GM13976 (cell line): ENCODE data around the gene SLC13A1.

Experiments
- DNase-seq: peaks from one replicate; pipeline ENCODE4 v3.0.0; 2012; ENCODE audit warnings: low spot score
- CTCF ChIP-seq: IDR thresholded peaks from 2 replicates; pipeline ENCODE4 v1.5.1; 2012; ENCODE audit warnings: borderline replicate concordance, mild to moderate bottlenecking; ENCODE audit not compliant: insufficient read depth; ENCODE audit errors: extremely low read depth, missing control alignments, control extremely low read depth
- in situ Hi-C: fragments of 300-500 bp; cut with MboI; formaldehyde crosslinking; loops from one replicate; pipeline ENCODE4 v1.12.0; 2022; ENCODE audit warnings: low sequenced_read_pairs, mixed read lengths, inconsistent platforms; ENCODE audit not compliant: unreplicated experiment

SLC13A1 gene

GRCh38 chr7:123155571-123155970 lies 44.2 kb downstream of the SLC13A1 start:
- DNase-seq = no peak
- in situ Hi-C loops = no loop called here
- no peak for TF ChIP-seq CTCF

- TF ChIP-seq CTCF = peak; percentile 66
- peak; percentile 13 for DNase-seq
- in situ Hi-C loops = no loop called here
Measured at GRCh38 chr7:123154231-123154860, 45.4 kb downstream of the SLC13A1 start.

- no peak for DNase-seq
- in situ Hi-C loops = no loop called here
- no peak for TF ChIP-seq CTCF
Measured at GRCh38 chr7:123151443-123151842, 48.3 kb downstream of the SLC13A1 start.

- in situ Hi-C loops = no loop called here
- no peak for TF ChIP-seq CTCF
- no peak for DNase-seq
Measured at GRCh38 chr7:123148813-123149212, 51.0 kb downstream of the SLC13A1 start.

- no peak for DNase-seq
- no peak for TF ChIP-seq CTCF
- in situ Hi-C loops = no loop called here
Measured at GRCh38 chr7:123143252-123144006, 56.3 kb downstream of the SLC13A1 start.

GRCh38 chr7:123140561-123140960 lies 59.2 kb downstream of the SLC13A1 start:
- TF ChIP-seq CTCF = no peak
- no peak for DNase-seq
- in situ Hi-C loops = no loop called here

- no peak for TF ChIP-seq CTCF
- in situ Hi-C loops = no loop called here
- DNase-seq = no peak
Measured at GRCh38 chr7:123135960-123136359, 63.8 kb downstream of the SLC13A1 start.
